ENCODE data around the gene ZDHHC19. TPM values are rescaled to one million over a fixed set of nuclear protein-coding genes. Genes with fewer than 3 reads are reported as not detected.

Gene ZDHHC19
- total and polyA plus RNA-seq, 2 experiments from 2014 or later = 1.3 to 15.7 TPM

- Histone ChIP-seq H3K36me3 (ENCODE audit: insufficient read depth) (no peaks in the 10 kb centered on the region), H3K79me2 (replicated peaks; ENCODE audit: insufficient read depth) (no peaks in the 10 kb centered on the region), H3F3A (replicated peaks; ENCODE audit: low read depth) (no peaks in the 10 kb centered on the region), H4K20me1 (replicated peaks; ENCODE audit: insufficient read depth) (no peaks in the 10 kb centered on the region), H3K27ac (ENCODE audit: low read depth) (no peak overlapping the region), H3K9me2 (ENCODE audit: insufficient read depth) (no peaks in the 10 kb centered on the region), H3K4me1 (ENCODE audit: insufficient read depth) (peaks cover 15% of the 10 kb centered on the region), H3K4me2 (no peak overlapping the region), H3K27me3 (ENCODE audit: insufficient read depth) (no peaks in the 10 kb centered on the region), H3K4me3 (no peak overlapping the region), H2AFZ (no peak overlapping the region)
- no peak for TF ChIP-seq ZNF331 (CRISPR knock-in tag; IDR thresholded peaks at IDR 0.05; ENCODE audit: low read depth)
- TF ChIP-seq CREB1 (CRISPR knock-in tag; IDR thresholded peaks at IDR 0.05; ENCODE audit: low read depth) = no peak
- TF ChIP-seq ZNF114 (CRISPR knock-in tag; IDR thresholded peaks at IDR 0.05) = no peak
- TF ChIP-seq EZH2 (IDR thresholded peaks at IDR 0.05; ENCODE audit: low read depth, unreplicated experiment) = no peak
- no peak for TF ChIP-seq POLR2AphosphoS5 (IDR thresholded peaks at IDR 0.05; ENCODE audit: low read depth)
- TF ChIP-seq CTCF (conservative IDR thresholded peaks at IDR 0.05; ENCODE audit: low read depth in 2 of 2) = no peak
- TF ChIP-seq, protein P1, sequence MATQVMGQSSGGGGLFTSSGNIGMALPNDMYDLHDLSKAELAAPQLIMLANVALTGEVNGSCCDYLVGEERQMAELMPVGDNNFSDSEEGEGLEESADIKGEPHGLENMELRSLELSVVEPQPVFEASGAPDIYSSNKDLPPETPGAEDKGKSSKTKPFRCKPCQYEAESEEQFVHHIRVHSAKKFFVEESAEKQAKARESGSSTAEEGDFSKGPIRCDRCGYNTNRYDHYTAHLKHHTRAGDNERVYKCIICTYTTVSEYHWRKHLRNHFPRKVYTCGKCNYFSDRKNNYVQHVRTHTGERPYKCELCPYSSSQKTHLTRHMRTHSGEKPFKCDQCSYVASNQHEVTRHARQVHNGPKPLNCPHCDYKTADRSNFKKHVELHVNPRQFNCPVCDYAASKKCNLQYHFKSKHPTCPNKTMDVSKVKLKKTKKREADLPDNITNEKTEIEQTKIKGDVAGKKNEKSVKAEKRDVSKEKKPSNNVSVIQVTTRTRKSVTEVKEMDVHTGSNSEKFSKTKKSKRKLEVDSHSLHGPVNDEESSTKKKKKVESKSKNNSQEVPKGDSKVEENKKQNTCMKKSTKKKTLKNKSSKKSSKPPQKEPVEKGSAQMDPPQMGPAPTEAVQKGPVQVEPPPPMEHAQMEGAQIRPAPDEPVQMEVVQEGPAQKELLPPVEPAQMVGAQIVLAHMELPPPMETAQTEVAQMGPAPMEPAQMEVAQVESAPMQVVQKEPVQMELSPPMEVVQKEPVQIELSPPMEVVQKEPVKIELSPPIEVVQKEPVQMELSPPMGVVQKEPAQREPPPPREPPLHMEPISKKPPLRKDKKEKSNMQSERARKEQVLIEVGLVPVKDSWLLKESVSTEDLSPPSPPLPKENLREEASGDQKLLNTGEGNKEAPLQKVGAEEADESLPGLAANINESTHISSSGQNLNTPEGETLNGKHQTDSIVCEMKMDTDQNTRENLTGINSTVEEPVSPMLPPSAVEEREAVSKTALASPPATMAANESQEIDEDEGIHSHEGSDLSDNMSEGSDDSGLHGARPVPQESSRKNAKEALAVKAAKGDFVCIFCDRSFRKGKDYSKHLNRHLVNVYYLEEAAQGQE (IDR thresholded peaks at IDR 0.05; ENCODE audit: unreplicated experiment) = no peak
- no peak for TF ChIP-seq STAT1 (IDR thresholded peaks at IDR 0.05; ENCODE audit: unreplicated experiment)
- no peaks in the 10 kb centered on the region for H3K9me3 Mint-ChIP-seq
- ATAC-seq (no peak; the same call in 2 of the 3 replicates), DNase-seq (ENCODE audit: low spot score) (no peak)
- no peaks in the 10 kb centered on the region for H3K36me3 Mint-ChIP-seq (ENCODE audit: low read depth)
- H3K27me3 Mint-ChIP-seq (ENCODE audit: insufficient read depth, low read depth, poor library complexity) = peaks cover under 1% of the 10 kb centered on the region
- H3K4me1 Mint-ChIP-seq = peaks cover 20% of the 10 kb centered on the region
- no peak overlapping the region for H3K4me3 Mint-ChIP-seq
- H3K27ac Mint-ChIP-seq = no peak overlapping the region
Measured at GRCh38 chr3:196181127-196181546, 30.1 kb downstream of the ZDHHC19 start.

GRCh38 chr3:196180346-196180745 lies 30.9 kb downstream of the ZDHHC19 start:
- no peak overlapping the region for H3K27ac ChIP-seq (ENCODE audit: low read depth)
- Mint-ChIP-seq H3K27me3 (ENCODE audit: insufficient read depth, low read depth, poor library complexity) (no peaks in the 10 kb centered on the region), H3K27ac (no peak overlapping the region), H3K36me3 (ENCODE audit: low read depth) (no peaks in the 10 kb centered on the region), H3K9me3 (no peaks in the 10 kb centered on the region), H3K4me3 (no peak overlapping the region), H3K4me1 (peaks cover 22% of the 10 kb centered on the region)
- no peaks in the 10 kb centered on the region for H3K9me2 ChIP-seq (ENCODE audit: insufficient read depth)
- no peaks in the 10 kb centered on the region for H4K20me1 ChIP-seq (replicated peaks; ENCODE audit: insufficient read depth)
- H2AFZ ChIP-seq = peak overlapping the region; percentile 67
- DNase-seq (ENCODE audit: low spot score) (no peak), ATAC-seq (no peak)
- no peaks in the 10 kb centered on the region for H3K36me3 ChIP-seq (ENCODE audit: insufficient read depth)
- H3K27me3 ChIP-seq (ENCODE audit: insufficient read depth) = no peaks in the 10 kb centered on the region
- H3K4me2 ChIP-seq = no peak overlapping the region
- H3F3A ChIP-seq (replicated peaks; ENCODE audit: low read depth) = no peaks in the 10 kb centered on the region
- no peak overlapping the region for H3K4me3 ChIP-seq
- peaks cover 15% of the 10 kb centered on the region for H3K4me1 ChIP-seq (ENCODE audit: insufficient read depth)
- no peaks in the 10 kb centered on the region for H3K79me2 ChIP-seq (replicated peaks; ENCODE audit: insufficient read depth)
- TF ChIP-seq CTCF (conservative IDR thresholded peaks at IDR 0.05; ENCODE audit: low read depth in 2 of 2) = no peak
- no peak for TF ChIP-seq NANOG (IDR thresholded peaks at IDR 0.05; ENCODE audit: borderline replicate concordance)
